ENCODE data around the gene CDON. TPM values are rescaled to one million over a fixed set of nuclear protein-coding genes. Genes with fewer than 3 reads are reported as not detected.
"Not testable (repeated sequence)": the region's sequence is repeated elsewhere in the genome, so short reads cannot be mapped to it uniquely, and the experiment has no call there.

The CDON gene
- total and polyA plus RNA-seq, 8 donors, result 0.80 to 10.7 (median 2.9) TPM

GRCh38 chr11:125916683-125917347, 145.9 kb downstream of the CDON start:
- Histone ChIP-seq H3K4me3 (no peak overlapping the region), H3K9me3 (no peaks in the 10 kb centered on the region), H3K4me1 (no peaks in the 10 kb centered on the region), H3K27me3 (no peaks in the 10 kb centered on the region), H3K27ac (no peak overlapping the region), H3K36me3 (no peaks in the 10 kb centered on the region)
- ATAC-seq (peak in 1 of 4 donors; percentile 18), FAIRE-seq (no peak), DNase-seq (no peak)
- 71 to 80% methylated on average over 12 of the region's 12 CpGs for WGBS, 2 donors
- intact Hi-C loops (cut with DNase I), result no loop called here
- TF ChIP-seq CTCF (IDR thresholded peaks at IDR 0.05), result no peak

DNA sequence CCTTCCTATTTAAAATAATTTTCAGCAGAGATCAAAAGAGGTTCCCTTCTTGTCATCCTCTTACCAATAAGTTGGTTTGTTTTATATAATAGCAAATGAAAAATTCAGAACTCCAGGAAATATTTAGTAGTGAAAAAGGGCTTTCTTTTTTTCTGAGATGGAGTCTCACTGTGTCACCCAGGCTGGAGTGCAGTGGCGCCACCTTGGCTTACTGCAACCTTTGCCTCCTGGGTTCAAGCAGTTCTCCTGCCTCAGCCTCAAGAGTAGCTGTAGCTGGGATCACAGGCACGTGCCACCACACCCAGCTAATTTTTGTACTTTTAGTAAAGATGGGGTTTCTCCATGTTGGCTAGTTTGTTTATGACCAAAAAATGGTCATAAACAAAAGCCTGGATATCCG, 148.1 kb downstream of the CDON start:
- ATAC-seq; H3K4me3 ChIP-seq; H3K27me3 ChIP-seq; H3K4me1 ChIP-seq; FAIRE-seq; H3K36me3 ChIP-seq; H3K27ac ChIP-seq; DNase-seq; H3K9me3 ChIP-seq; intact Hi-C loops (cut with DNase I): not testable (repeated sequence)
- 77 to 83% methylated on average over 3 of the region's 3 CpGs for WGBS, 2 donors

- 49 to 76% methylated on average over 8 of the region's 8 CpGs for WGBS, 2 donors
- intact Hi-C loops (cut with DNase I), result no loop called here
- TF ChIP-seq CTCF (IDR thresholded peaks at IDR 0.05), result no peak
- Histone ChIP-seq H3K9me3 (no peaks in the 10 kb centered on the region), H3K27ac (no peak overlapping the region), H3K36me3 (no peaks in the 10 kb centered on the region), H3K27me3 (no peaks in the 10 kb centered on the region), H3K4me3 (no peak overlapping the region), H3K4me1 (no peaks in the 10 kb centered on the region)
- DNase-seq (no peak), ATAC-seq (no peak), FAIRE-seq (no peak)
Observed at GRCh38 chr11:125910226-125910849, 152.3 kb downstream of the CDON start.

Other genes starting within 250 kb of the CDON start
- gene PATE4, start 229.6 kb downstream of the CDON start, total RNA-seq, result not detected
- not detected for gene PATE4, start 229.6 kb downstream of the CDON start, polyA plus RNA-seq
- 1 to 10 TPM in 3 of 6 donors, under 1 TPM in 3; 0.71 to 2.4 (median 1.2) TPM for gene HYLS1, start 175.2 kb downstream of the CDON start, total RNA-seq
- gene HYLS1, start 175.2 kb downstream of the CDON start, polyA plus RNA-seq, result 1 to 10 TPM; 1.6 to 2.3 TPM
- gene PUS3, start 159.7 kb downstream of the CDON start, total RNA-seq, result 10 to 100 TPM in 4 of 6 donors, 1 to 10 TPM in 2; 8.9 to 17.9 (median 11.5) TPM
- 10 to 100 TPM in 1 of 2 donors, 1 to 10 TPM in 1; 10.0 to 10.6 TPM for gene PUS3, start 159.7 kb downstream of the CDON start, polyA plus RNA-seq
- gene DDX25, start 158.4 kb downstream of the CDON start, total RNA-seq, result under 1 TPM; 0.41 to 0.98 (median 0.64) TPM
- gene DDX25, start 158.4 kb downstream of the CDON start, polyA plus RNA-seq, result 1 to 10 TPM in 1 of 2 donors, under 1 TPM in 1; 0.49 to 7.1 TPM
- under 1 TPM in 2 of 6 donors, not detected in 4; 0.28 to 0.52 TPM for gene VSIG10L2, start 116.8 kb downstream of the CDON start, total RNA-seq
- gene VSIG10L2, start 116.8 kb downstream of the CDON start, polyA plus RNA-seq, result under 1 TPM; 0.14 to 0.15 TPM
- 10 to 100 TPM; 16.0 to 31.4 (median 22.6) TPM for gene RPUSD4, start 148.8 kb upstream of the CDON start, total RNA-seq
- gene RPUSD4, start 148.8 kb upstream of the CDON start, polyA plus RNA-seq, result 10 to 100 TPM; 14.5 to 18.6 TPM
- 1 to 10 TPM; 2.5 to 9.0 (median 3.7) TPM for gene FAM118B, start 148.9 kb upstream of the CDON start, total RNA-seq
- 1 to 10 TPM; 2.5 to 4.3 TPM for gene FAM118B, start 148.9 kb upstream of the CDON start, polyA plus RNA-seq
- 100 to 1,000 TPM; 137 to 178 (median 172) TPM for gene SRPRA, start 206.0 kb upstream of the CDON start, total RNA-seq
- gene SRPRA, start 206.0 kb upstream of the CDON start, polyA plus RNA-seq, result 100 to 1,000 TPM in 1 of 2 donors, 10 to 100 TPM in 1; 76.5 to 107 TPM
- 10 to 100 TPM in 2 of 6 donors, 1 to 10 TPM in 4; 6.3 to 16.3 (median 7.5) TPM for gene FOXRED1, start 206.3 kb upstream of the CDON start, total RNA-seq
- gene FOXRED1, start 206.3 kb upstream of the CDON start, polyA plus RNA-seq, result 10 to 100 TPM; 27.8 to 29.4 TPM
- 1 to 10 TPM; 5.3 to 8.2 (median 6.6) TPM for gene TIRAP, start 220.2 kb upstream of the CDON start, total RNA-seq
- 1 to 10 TPM; 6.1 to 6.4 TPM for gene TIRAP, start 220.2 kb upstream of the CDON start, polyA plus RNA-seq
- 10 to 100 TPM in 3 of 6 donors, 1 to 10 TPM in 3; 8.4 to 16.6 (median 9.8) TPM for gene DCPS, start 241.2 kb upstream of the CDON start, total RNA-seq
- gene DCPS, start 241.2 kb upstream of the CDON start, polyA plus RNA-seq, result 10 to 100 TPM; 15.2 to 16.6 TPM